Measurements from ENCODE around the gene KCNJ10.

The KCNJ10 gene

DNA sequence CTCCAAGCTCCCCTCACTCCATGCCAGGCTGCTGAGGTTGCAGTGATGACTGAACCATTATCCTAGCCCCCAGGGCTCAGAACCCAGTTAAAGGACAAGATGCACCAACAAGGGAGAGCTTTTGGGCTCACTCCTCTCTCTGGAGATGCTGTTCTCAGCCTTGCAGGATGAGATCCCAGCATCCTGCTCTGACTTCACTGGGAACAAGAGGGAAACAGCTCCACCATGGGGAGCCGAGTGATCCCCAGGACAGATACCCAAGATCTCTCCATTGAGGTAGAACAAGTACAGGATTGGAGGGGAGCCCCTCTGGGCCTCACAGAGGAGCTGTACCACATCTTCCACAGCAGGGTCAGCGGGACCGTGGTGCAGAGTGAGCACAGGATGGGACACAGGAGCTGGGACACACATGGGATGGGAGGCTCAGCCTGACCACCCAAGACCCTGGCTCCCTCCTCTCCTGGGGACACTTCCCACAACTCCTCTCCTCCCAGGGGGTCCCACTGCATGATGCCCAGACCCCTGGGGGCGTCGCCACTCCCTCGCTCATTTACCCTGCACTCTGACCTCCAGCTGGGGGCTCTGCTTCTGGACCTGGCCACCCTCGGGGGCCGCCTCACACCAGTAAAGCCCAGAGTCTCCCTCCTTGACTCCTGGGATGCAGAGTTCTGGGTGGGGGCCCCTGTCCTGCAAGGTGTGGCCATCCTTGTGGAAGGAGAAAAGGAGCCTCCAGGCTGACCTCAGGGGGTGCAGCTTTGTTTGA is 97.3 kb downstream of the KCNJ10 start:
- no peak for TF ChIP-seq TAF1 (IDR thresholded peaks at IDR 0.05; ENCODE audit: low read depth)
- no peak for TF ChIP-seq USF1 (IDR thresholded peaks at IDR 0.05)

GRCh38 chr1:159970932-159971342 is 99.0 kb downstream of the KCNJ10 start:
- TF ChIP-seq TCF12 (IDR thresholded peaks at IDR 0.05; ENCODE audit: low read depth) (no peak), MAX (IDR thresholded peaks at IDR 0.05) (no peak), FOXM1 (IDR thresholded peaks at IDR 0.05; ENCODE audit: borderline replicate concordance, low read depth) (no peak), EGR1 (IDR thresholded peaks at IDR 0.05) (no peak), CEBPB (IDR thresholded peaks at IDR 0.05) (no peak), USF1 (IDR thresholded peaks at IDR 0.05) (no peak), RAD21 (IDR thresholded peaks at IDR 0.05; ENCODE audit: low read depth) (no peak), ZBTB7A (IDR thresholded peaks at IDR 0.05; ENCODE audit: low read depth) (no peak), TEAD4 (IDR thresholded peaks at IDR 0.05) (no peak), CREB1 (IDR thresholded peaks at IDR 0.05; ENCODE audit: low read depth) (no peak), EP300 (IDR thresholded peaks at IDR 0.05; ENCODE audit: borderline replicate concordance) (no peak), TAF1 (IDR thresholded peaks at IDR 0.05; ENCODE audit: low read depth) (no peak), NFIC (IDR thresholded peaks at IDR 0.05) (no peak), YY1 (IDR thresholded peaks at IDR 0.05; ENCODE audit: low read depth) (no peak)
- TF ChIP-seq, protein P1, sequence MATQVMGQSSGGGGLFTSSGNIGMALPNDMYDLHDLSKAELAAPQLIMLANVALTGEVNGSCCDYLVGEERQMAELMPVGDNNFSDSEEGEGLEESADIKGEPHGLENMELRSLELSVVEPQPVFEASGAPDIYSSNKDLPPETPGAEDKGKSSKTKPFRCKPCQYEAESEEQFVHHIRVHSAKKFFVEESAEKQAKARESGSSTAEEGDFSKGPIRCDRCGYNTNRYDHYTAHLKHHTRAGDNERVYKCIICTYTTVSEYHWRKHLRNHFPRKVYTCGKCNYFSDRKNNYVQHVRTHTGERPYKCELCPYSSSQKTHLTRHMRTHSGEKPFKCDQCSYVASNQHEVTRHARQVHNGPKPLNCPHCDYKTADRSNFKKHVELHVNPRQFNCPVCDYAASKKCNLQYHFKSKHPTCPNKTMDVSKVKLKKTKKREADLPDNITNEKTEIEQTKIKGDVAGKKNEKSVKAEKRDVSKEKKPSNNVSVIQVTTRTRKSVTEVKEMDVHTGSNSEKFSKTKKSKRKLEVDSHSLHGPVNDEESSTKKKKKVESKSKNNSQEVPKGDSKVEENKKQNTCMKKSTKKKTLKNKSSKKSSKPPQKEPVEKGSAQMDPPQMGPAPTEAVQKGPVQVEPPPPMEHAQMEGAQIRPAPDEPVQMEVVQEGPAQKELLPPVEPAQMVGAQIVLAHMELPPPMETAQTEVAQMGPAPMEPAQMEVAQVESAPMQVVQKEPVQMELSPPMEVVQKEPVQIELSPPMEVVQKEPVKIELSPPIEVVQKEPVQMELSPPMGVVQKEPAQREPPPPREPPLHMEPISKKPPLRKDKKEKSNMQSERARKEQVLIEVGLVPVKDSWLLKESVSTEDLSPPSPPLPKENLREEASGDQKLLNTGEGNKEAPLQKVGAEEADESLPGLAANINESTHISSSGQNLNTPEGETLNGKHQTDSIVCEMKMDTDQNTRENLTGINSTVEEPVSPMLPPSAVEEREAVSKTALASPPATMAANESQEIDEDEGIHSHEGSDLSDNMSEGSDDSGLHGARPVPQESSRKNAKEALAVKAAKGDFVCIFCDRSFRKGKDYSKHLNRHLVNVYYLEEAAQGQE (IDR thresholded peaks at IDR 0.05; ENCODE audit: low read depth) = no peak

- TF ChIP-seq FOXM1 (IDR thresholded peaks at IDR 0.05; ENCODE audit: borderline replicate concordance, low read depth) (no peak), CREB1 (IDR thresholded peaks at IDR 0.05; ENCODE audit: low read depth) (no peak), TAF1 (IDR thresholded peaks at IDR 0.05; ENCODE audit: low read depth) (no peak), MAX (IDR thresholded peaks at IDR 0.05) (no peak), RAD21 (IDR thresholded peaks at IDR 0.05; ENCODE audit: low read depth) (no peak), ZBTB7A (IDR thresholded peaks at IDR 0.05; ENCODE audit: low read depth) (no peak), NFIC (IDR thresholded peaks at IDR 0.05) (no peak), CEBPB (IDR thresholded peaks at IDR 0.05) (no peak), YY1 (IDR thresholded peaks at IDR 0.05; ENCODE audit: low read depth) (no peak), TEAD4 (IDR thresholded peaks at IDR 0.05) (no peak), USF1 (IDR thresholded peaks at IDR 0.05) (no peak), EGR1 (IDR thresholded peaks at IDR 0.05) (no peak), TCF12 (IDR thresholded peaks at IDR 0.05; ENCODE audit: low read depth) (no peak), EP300 (IDR thresholded peaks at IDR 0.05; ENCODE audit: borderline replicate concordance) (no peak)
- TF ChIP-seq, protein P1 (IDR thresholded peaks at IDR 0.05; ENCODE audit: low read depth) = no peak
Observed at GRCh38 chr1:159968901-159969300, 101.1 kb downstream of the KCNJ10 start.

- TF ChIP-seq RAD21 (IDR thresholded peaks at IDR 0.05; ENCODE audit: low read depth) (no peak), MAX (IDR thresholded peaks at IDR 0.05) (no peak), FOXM1 (IDR thresholded peaks at IDR 0.05; ENCODE audit: borderline replicate concordance, low read depth) (no peak), USF1 (IDR thresholded peaks at IDR 0.05) (no peak), CREB1 (IDR thresholded peaks at IDR 0.05; ENCODE audit: low read depth) (no peak), EGR1 (IDR thresholded peaks at IDR 0.05) (no peak), TCF12 (IDR thresholded peaks at IDR 0.05; ENCODE audit: low read depth) (no peak), TAF1 (IDR thresholded peaks at IDR 0.05; ENCODE audit: low read depth) (no peak), EP300 (IDR thresholded peaks at IDR 0.05; ENCODE audit: borderline replicate concordance) (no peak)
- TF ChIP-seq, protein P1 (IDR thresholded peaks at IDR 0.05; ENCODE audit: low read depth) = no peak
Observed at GRCh38 chr1:159965263-159965662, 104.7 kb downstream of the KCNJ10 start.
